Esophagus muscularis mucosa (tissue), 4 donors: ENCODE data around the gene CHML. TPM values are rescaled to one million over a fixed set of nuclear protein-coding genes. Genes with fewer than 3 reads are reported as not detected.

Experiments used
- DNase-seq: peaks from one replicate; pipeline ENCODE4 v3.0.0-alpha.2; 2017; ENCODE audit errors: extremely low spot score
- H3K27ac ChIP-seq, 4 donors: fragments of 200-600 bp; sonication (generic); replicated peaks in 1 of 4; 1 replicate in 3 of 4; 2 replicates in 1 of 4; pipeline ENCODE4 v1.5.1; 2016 to 2019; ENCODE audit warnings: mild to moderate bottlenecking in 1 of 4
- H3K27me3 ChIP-seq, 4 donors: fragments of 200-600 bp; sonication (generic); one replicate each; pipeline versions ENCODE4 v1.5.1 to v1.6.0; 2016 to 2019
- H3K36me3 ChIP-seq, 4 donors: fragments of 200-600 bp; sonication (generic); one replicate each; pipeline ENCODE4 v1.5.1; 2016 to 2019
- H3K4me1 ChIP-seq, 4 donors: fragments of 200-600 bp; sonication (generic); one replicate each; pipeline ENCODE4 v1.5.1; 2016 to 2019
- H3K4me3 ChIP-seq, 4 donors: fragments of 200-600 bp; sonication (generic); 1 replicate in 2 of 4; 2 replicates in 2 of 4; pipeline ENCODE4 v1.5.1; 2016 to 2019; ENCODE audit warnings: mild to moderate bottlenecking in 4 of 4, moderate library complexity in 1 of 4
- H3K9me3 ChIP-seq, 4 donors: fragments of 200-600 bp; sonication (generic); 1 replicate in 3 of 4; 2 replicates in 1 of 4; pipeline ENCODE4 v1.5.1; 2016 to 2019
- CTCF ChIP-seq, 3 experiments: fragments of 200-600 bp in 2 of 3; fragments of 450-650 bp in 1 of 3; sonication (generic) in 2 of 3; IDR thresholded peaks; one replicate each; pipeline ENCODE4 v1.5.1; 2017 to 2019; ENCODE audit warnings: antibody characterized with exemption in 3 of 3, mild to moderate bottlenecking in 2 of 3, moderate library complexity in 1 of 3
- EP300 ChIP-seq: sonication (generic); formaldehyde crosslinking; IDR thresholded peaks from one replicate; pipeline ENCODE4 v1.6.1; 2017; ENCODE audit warnings: antibody characterized with exemption
- POLR2A ChIP-seq: fragments of 450-650 bp; IDR thresholded peaks from one replicate; pipeline ENCODE4 v1.6.1; 2017; ENCODE audit warnings: antibody characterized with exemption, moderate library complexity, mild to moderate bottlenecking, low read depth
- POLR2AphosphoS5 ChIP-seq, 2 donors: sonication (generic); formaldehyde crosslinking; IDR thresholded peaks; one replicate each; pipeline ENCODE4 v1.6.1; 2017; ENCODE audit warnings: antibody characterized with exemption in 2 of 2
- WGBS: methylation state at CpG from one replicate; pipeline ENCODE4 v1.1.5; 2018; 5-methylcytosine and 5-hydroxymethylcytosine counted together
- intact Hi-C: fragments of 100-400 bp; cut with DNase I; formaldehyde crosslinking; loops from one replicate; pipeline ENCODE4 v1.15.1; 2023
- total RNA-seq, 4 donors: library from RNA; depleted of rRNA; stranded (reverse); fragments of >200 nt; gene quantifications; one replicate each; pipeline versions ENCODE4 v1.1.0 to v1.2.1, GENCODE V29; 2016

Gene CHML
- total RNA-seq, 4 donors from 2014 or later: 4.6 to 8.2 (median 5.0) TPM

- TF ChIP-seq POLR2AphosphoS5 (IDR thresholded peaks at IDR 0.05): no peak
- TF ChIP-seq CTCF (IDR thresholded peaks at IDR 0.05): no peak
- TF ChIP-seq POLR2A: no peak
- TF ChIP-seq EP300: no peak
- WGBS: 89% methylated on average over 6 of the region's 6 CpGs
- Histone ChIP-seq H3K9me3 (no peaks in the 10 kb centered on the region), H3K4me3 (no peak overlapping the region), H3K27me3 (no peaks in the 10 kb centered on the region), H3K36me3 (no peaks in the 10 kb centered on the region), H3K4me1 (no peaks in the 10 kb centered on the region), H3K27ac (no peak overlapping the region)
- no peak for DNase-seq
- intact Hi-C loops: no loop called here
Measured at GRCh38 chr1:241596633-241597032, 43.5 kb downstream of the CHML start.

GRCh38 chr1:241593186-241593585 is 47.0 kb downstream of the CHML start:
- 92% methylated on average over 1 of the region's 1 CpG for WGBS
- Histone ChIP-seq H3K27ac (no peak overlapping the region), H3K4me3 (no peak overlapping the region), H3K9me3 (no peaks in the 10 kb centered on the region), H3K4me1 (no peaks in the 10 kb centered on the region), H3K27me3 (no peaks in the 10 kb centered on the region), H3K36me3 (no peaks in the 10 kb centered on the region)
- DNase-seq: no peak
- intact Hi-C loops: no loop called here
- TF ChIP-seq POLR2AphosphoS5 (IDR thresholded peaks at IDR 0.05) (no peak), POLR2A (no peak), EP300 (no peak), CTCF (IDR thresholded peaks at IDR 0.05) (no peak)

GRCh38 chr1:241592273-241592958 is 47.8 kb downstream of the CHML start:
- Histone ChIP-seq H3K9me3 (no peaks in the 10 kb centered on the region), H3K36me3 (no peaks in the 10 kb centered on the region), H3K27ac (no peak overlapping the region), H3K4me1 (no peaks in the 10 kb centered on the region), H3K27me3 (no peaks in the 10 kb centered on the region), H3K4me3 (no peak overlapping the region)
- TF ChIP-seq POLR2A (no peak), POLR2AphosphoS5 (IDR thresholded peaks at IDR 0.05) (no peak), CTCF (IDR thresholded peaks at IDR 0.05) (no peak), EP300 (no peak)
- WGBS: 90% methylated on average over 3 of the region's 3 CpGs
- intact Hi-C loops: no loop called here
- DNase-seq: no peak

GRCh38 chr1:241591736-241592135 is 48.4 kb downstream of the CHML start:
- no peaks in the 10 kb centered on the region for H3K9me3 ChIP-seq
- no peak overlapping the region for H3K4me3 ChIP-seq
- no peaks in the 10 kb centered on the region for H3K36me3 ChIP-seq
- WGBS: 94% methylated on average over 5 of the region's 5 CpGs
- TF ChIP-seq CTCF (IDR thresholded peaks at IDR 0.05): no peak
- TF ChIP-seq POLR2AphosphoS5 (IDR thresholded peaks at IDR 0.05): no peak
- TF ChIP-seq EP300: no peak
- TF ChIP-seq POLR2A: no peak
- no peak for DNase-seq
- no peaks in the 10 kb centered on the region for H3K27me3 ChIP-seq
- intact Hi-C loops: no loop called here
- H3K4me1 ChIP-seq: no peaks in the 10 kb centered on the region
- H3K27ac ChIP-seq: no peak overlapping the region

- no peak overlapping the region for H3K27ac ChIP-seq
- H3K4me1 ChIP-seq: no peaks in the 10 kb centered on the region
- no peaks in the 10 kb centered on the region for H3K9me3 ChIP-seq
- intact Hi-C loops: no loop called here
- no peak for DNase-seq
- H3K36me3 ChIP-seq: no peaks in the 10 kb centered on the region
- no peaks in the 10 kb centered on the region for H3K27me3 ChIP-seq
- no peak overlapping the region for H3K4me3 ChIP-seq
- TF ChIP-seq POLR2A (no peak), EP300 (no peak), POLR2AphosphoS5 (IDR thresholded peaks at IDR 0.05) (no peak), CTCF (IDR thresholded peaks at IDR 0.05) (no peak)
Measured at GRCh38 chr1:241591317-241591716, 48.9 kb downstream of the CHML start.
